GM18858 (cell line): ENCODE measurements around the gene MAP2.

ENCODE experiments used
- ATAC-seq: cut with Tn5 transposase; IDR thresholded peaks from one replicate; pipeline ENCODE4 v1.9.1; 2021; ENCODE audit not compliant: unreplicated experiment

The MAP2 gene

DNA sequence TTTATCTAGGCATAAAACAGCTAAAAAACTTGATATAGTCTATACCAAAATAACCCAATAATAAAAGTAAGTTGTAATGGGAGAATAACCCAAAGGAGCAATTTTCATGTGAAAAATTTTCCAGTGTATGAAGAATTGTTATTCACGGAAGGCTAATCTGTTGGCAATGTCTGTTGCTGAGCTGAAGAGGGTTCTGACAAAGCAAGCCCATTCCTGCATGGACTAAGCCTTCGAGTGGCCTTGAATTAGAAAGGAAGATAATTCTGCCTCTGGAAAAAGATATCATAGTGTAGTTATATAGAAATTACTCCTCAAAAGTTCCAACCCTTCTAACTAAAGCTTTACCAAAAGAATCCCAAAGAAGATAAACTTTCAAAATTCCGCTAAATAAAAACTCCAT, 101.5 kb downstream of the MAP2 start:
- no peak for ATAC-seq

DNA sequence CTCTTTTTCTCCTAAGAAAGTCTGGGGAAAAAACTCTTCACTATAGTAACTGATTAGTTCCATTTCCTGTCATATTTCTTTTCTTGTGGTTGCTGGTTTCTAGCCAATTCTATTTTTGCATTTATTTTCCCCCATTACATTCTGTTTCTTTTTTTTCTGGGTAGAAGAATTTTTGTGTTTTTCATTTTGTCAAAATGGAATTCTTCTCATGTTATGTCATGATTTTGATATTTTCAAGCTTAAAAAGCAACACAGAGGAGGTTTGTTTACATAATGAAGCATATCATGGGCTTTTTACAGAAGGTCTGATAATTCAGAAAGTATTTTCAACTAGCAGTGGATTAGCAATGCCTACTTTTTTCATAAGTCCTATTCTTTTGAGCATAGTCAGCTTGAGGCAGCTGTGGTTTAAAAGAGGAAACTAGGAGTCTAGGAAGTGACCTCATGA, 102.0 kb downstream of the MAP2 start:
- ATAC-seq, result no peak

DNA sequence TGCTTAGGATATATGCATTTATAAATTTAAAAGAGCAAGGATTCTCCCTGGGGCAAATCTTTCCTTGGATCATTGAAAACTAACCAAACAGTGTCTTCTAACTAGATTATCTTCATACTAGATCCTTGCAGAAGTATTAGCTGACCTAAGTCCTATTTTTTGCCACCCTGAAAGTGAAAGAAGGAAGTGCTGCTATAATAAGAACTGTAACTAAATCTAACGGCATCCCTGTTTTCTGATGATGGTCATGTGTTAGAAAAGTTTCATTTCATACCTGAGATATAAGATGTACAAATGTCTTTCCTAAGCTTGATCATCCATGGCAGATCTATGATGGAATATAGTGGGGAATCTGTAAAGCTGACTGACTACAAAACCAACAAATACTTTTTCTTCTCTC, 102.7 kb downstream of the MAP2 start:
- ATAC-seq, result peak; percentile 38

DNA sequence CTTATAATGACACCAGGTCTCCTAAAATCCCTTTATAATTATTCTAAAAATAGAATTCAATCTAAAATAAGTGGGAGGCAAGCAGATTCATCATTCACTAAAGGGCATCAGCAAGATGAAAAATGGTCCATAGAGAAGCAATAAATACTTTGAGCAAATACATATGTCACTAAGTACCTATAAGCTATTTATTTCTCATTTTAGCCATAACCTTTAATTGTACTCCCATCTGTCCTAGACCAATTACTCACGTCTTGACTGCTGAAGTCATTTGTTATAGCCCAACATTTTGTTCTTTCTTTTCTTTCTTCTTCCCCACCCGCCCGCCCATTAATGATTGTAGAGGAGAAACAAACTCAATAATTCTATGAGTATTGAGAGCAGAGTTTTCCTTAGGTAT, 105.7 kb downstream of the MAP2 start:
- no peak for ATAC-seq

DNA sequence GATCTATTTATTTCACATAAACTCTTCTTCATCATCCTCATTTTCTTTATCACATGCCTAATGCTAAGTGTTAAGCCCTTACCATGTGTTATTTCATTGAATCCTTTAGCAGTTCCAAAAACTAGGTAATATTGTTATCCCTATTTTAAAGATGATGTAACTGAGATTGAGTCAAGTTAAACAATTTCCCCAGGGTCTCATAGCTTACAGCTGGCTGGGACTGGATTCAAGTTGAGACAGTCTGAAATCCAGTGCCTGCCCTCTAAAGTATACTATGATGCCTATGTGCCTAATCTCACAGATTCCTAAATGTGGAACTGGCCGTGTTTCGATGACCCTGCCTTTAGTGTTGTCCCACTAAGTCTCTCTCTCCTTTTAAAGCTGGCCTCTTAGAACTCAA, 108.5 kb downstream of the MAP2 start:
- ATAC-seq, result no peak

DNA sequence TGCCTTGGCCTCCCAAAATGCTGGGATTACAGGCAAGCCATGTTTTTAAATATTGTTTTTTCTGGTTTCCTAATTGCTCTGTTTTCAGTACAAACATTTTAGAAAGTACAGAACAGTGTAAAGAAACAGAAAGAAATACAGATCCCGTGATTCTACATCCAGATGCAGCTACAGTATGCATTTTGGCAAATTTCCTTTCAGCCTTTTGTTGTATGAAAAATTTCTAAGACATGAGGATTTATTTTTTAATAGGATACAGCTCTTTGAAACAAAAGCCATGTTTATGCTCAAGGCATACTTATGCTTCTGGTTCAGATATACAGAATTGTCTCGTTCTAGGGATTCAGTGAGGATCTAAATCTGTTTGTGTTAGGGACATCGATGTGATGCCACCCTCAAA, 109.5 kb downstream of the MAP2 start:
- no peak for ATAC-seq

DNA sequence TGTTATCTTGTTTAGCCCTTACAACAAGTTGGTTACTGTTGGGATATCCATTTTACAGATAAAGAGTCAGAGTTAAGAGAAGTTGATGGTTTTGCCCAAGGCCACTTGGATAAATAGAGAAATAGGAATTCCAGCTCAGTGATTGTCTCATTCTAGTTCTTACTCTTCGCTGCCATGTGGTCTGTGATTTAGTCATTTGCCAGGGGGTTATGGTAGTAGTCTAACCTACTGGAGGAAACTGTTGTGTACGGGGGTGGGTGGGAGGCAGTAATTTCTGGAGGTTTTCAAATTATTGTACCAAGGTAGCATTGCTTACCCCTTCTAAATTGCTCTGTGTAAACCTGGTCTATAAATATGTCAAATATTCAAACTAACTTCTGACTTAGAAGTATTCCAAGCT, 110.4 kb downstream of the MAP2 start:
- peak; percentile 71 for ATAC-seq

DNA sequence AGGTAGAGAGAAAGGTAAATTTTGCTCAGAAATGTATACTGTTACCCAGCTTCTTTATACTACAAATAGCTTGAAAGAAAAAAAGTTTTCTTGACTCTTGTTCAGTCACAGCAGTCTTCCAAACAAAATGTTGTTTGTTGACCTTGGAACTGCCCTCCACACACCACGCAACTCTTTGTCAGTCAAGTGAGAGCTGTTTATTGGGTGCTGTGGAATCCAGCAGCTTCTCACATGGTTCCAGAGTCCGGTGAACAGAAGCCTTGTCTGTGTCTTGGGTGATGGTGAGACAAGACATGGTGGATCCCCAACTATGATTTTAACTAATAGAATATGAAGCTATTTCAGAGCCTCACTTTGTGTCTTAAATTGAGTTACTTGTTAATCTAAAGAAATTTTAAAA, 112.5 kb downstream of the MAP2 start:
- no peak for ATAC-seq

DNA sequence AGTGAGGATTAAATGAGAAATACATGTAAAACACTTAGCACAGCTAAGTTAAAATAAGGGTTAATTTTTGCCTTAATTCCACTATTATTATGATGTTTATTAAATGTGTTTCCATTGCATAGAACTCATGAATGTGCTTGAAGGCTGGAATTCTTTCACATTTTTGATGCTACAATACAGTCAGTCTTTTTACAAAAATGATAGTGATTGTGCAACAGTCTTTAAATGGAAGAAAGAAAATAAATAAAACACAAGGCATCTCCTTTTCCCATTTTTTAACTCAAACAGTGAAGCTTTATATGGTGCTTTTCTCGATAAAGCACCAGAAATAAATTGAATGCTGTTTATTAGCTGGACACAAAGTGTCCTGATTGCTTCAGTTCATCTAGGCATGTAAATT, 123.9 kb downstream of the MAP2 start:
- no peak for ATAC-seq

DNA sequence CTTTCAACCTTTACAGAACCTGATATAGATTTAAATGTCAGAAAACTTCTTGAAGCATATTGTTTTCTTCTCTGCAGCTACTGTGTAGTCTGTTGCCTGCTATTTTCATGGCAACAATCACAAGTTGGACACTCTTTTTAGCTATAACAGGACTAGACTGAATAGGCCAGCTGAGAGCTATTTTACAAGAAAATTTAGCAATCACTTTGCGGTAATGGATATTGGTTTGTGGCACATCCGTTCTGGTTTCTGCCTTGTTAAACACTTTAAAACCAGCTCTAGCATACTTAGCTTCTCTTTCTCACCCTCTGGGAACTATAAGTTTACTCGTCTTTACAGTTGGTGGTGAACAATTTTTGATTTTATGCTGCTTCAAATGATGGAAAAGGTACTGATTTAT, 125.7 kb downstream of the MAP2 start:
- ATAC-seq, result no peak

DNA sequence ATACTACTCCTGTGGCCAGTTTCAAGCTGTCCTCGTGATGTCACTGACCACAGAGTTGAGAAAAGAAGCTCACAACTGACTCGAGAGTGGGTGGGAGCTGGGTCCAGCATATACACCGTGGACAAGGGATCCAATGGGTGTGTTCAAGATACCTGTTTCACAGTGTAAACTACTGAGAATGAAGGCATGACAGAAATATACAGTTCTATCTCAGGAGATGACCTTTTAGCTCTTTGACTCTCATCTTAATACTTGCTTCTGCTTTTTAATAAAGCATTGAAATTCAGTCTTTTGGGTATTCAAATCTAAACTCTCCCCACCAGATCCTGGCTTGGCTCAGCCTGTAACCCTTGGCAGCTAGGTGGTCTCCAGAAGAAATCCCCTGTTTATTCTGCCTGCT, 130.1 kb downstream of the MAP2 start:
- ATAC-seq, result no peak

DNA sequence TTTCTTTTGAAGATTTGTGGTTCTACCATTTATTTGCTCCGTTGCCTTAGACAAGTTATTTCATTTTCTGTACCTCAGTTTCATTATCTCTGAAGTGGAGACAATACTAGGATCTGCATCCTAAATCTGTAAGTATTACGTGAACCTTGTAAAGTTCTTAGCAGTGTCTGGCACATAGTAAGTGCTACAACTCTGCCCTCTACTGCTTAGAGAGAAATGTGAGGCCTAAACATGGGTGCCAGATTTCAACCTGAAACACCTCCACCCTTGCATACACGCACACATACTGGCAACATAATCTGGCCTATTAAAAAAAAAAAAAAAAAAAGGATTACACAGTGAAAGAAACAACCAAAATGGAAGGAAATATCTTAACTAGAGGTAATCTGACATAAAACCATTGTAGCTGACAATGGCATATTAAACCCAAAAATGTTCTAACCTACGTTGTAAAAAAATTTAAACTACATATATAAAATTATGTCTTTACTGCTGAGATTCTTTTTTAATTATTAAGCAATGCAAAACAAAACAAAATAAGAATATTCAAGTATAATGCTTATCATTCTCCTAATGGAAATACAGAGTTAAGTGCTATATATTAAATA, 132.6 kb downstream of the MAP2 start:
- peak; percentile 49 for ATAC-seq

DNA sequence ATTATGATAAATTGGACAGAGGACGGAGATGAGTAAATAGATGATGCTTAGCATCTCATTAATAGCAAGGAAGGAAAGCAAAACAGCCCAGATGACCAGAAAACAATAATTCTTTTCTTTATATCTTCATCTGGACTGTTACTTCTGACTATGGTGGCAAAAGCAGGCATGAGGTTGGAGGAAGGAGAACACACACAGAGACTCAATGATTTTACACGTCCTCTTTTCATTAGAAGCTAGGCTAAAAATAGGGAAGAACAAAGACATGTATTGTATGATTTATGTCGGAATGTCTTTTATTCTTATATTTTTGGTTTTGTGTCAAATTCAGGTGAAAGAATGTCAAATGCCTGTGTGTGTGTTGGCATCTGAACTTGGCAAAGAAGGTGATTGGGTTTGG, 137.1 kb downstream of the MAP2 start:
- no peak for ATAC-seq

DNA sequence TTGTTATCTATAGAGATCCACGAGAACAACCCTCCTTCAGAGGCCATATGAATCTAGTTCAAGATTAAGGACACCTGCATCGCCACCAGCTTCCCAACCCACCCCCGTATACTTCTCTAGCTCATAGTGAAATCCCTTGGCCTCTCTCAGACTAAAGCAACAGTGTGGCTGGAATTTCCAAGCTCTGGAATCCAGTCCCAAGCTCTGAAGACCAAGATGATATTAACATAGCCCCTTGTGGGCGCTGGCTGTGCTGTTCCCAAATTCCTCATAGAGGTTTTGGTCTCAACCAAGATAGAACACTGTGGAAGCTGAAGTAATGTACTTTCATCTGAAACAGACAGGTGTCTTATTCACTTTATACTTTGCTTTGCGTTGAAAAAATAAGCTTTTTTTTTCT, 139.6 kb downstream of the MAP2 start:
- no peak for ATAC-seq

DNA sequence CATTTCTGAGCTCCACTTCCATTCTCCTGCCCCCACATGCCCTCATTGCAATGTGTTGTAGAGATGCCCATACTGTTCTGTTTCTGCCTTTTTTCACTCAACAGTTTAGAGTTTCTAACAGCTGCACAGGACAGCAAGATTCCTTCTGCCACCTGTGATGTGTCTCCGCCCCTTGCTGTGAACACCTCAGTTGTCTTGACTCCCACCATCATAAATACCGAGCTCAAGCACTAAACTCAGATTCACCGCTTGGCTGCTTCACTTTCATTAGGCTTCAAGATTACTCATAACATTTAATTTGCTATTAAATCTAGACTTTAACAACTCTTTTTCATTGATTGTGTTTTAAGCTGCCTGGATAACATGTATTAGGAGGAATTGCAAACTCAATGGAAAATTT, 141.0 kb downstream of the MAP2 start:
- ATAC-seq, result no peak

DNA sequence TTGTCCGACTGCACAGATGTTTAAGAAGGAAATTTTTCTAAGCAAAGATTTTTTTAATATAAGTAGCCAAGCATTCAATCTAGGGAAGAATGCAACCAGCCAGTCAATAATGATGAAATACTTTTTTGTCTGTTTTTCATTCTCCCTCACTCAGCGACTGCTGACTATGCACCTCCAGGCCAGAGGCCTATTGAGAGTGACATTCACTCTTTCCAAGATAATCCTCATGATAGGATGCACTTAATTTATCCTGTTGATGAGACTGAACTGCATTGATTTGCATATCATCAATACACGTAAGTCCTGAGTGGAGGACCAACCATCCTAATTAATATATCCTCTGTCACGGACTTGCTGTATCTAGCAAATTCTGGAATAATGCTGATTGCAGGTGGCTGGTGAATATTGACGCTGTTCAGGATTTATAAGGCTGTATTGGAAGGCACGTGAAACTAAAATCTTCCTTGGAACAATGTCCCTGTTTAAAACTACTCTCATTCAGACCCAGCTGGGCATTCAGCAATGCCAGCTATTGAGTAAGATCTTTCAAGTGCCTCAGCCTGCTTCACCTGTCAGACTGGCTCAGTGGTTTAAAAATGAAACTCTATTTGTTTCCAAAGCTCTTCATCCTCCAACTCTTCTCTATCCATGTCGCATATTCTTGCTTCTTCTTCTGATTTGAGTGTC, 142.2 kb downstream of the MAP2 start:
- no peak for ATAC-seq

DNA sequence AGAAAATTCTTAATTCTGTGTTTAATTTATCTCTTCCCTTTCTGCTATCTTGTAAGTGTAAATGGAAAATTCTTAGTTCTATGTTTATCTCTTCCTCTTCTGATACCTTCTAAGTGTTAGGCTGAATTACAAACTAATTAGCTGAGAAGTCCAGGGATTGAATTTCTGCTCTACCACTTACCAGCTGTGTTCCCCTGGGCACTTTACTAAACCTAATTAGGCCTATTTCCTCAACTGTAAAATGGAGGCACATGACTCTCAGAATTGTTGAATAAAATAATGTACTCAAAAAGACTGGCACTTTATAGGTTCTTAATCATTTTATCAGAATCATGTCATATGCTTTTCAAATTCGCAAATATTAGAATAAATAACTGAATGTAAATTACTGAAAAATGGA, 146.3 kb downstream of the MAP2 start:
- no peak for ATAC-seq

DNA sequence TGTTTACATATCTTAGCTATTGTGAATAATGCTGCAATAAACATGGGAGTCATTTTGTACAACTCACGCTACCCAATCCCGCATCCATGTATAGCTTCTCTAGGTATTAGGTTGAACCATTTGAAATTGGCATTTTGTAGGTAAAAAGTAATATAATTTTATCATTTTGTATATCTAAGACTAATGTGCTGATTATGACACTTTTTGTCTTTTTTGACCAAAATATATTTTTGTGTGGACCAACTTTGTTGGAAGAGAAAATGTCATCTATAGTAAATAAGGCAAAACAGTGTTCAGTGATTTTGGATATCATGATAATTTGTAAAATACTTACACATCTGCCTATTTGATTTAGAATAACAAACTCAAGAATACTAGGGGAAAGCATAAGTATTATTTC, 150.7 kb downstream of the MAP2 start:
- no peak for ATAC-seq

DNA sequence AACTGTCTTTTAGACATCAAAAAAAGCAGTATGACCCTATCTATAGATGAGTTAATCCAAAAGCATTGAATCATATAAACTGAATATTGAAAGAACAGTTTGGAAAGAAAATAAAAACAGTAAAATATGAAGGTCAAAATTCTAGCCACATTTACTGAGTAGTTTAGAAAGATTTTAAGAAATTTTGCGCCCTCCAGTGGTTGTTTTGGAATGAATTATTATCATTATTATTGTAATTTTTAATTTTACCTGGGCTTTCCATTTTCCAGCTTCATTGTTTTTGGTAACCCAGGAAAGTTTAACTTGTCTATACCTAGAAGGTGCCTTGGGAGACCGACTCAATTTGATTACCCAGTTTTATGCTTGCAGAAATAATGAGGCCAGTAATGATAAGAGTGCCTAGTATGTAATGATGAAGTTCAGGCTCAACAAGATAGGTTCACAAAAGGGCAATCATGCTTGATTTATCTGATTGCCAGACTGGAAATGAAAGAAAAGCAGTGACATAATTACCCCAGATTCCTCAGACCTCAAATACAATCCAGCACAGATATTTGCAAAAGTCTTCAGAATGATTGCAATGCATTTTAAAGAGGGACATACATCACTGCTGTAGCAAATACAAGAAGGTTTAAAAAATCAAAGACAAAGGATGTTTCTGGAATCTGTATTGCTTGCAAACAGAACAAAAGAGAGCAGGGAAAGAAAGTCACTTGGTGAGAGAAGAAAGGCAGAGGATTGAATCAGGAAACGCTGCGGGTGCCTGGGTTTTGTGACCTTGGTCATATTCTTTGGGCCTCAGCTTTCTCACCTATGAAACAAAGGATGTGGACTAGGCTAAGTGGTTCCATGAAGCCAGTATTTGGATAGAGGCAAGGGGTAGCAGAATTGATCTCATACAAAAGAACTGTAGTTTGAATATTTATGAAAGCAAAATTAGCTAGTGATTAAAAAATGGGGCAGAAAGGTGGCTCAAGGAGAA, 153.8 kb downstream of the MAP2 start:
- no peak for ATAC-seq

DNA sequence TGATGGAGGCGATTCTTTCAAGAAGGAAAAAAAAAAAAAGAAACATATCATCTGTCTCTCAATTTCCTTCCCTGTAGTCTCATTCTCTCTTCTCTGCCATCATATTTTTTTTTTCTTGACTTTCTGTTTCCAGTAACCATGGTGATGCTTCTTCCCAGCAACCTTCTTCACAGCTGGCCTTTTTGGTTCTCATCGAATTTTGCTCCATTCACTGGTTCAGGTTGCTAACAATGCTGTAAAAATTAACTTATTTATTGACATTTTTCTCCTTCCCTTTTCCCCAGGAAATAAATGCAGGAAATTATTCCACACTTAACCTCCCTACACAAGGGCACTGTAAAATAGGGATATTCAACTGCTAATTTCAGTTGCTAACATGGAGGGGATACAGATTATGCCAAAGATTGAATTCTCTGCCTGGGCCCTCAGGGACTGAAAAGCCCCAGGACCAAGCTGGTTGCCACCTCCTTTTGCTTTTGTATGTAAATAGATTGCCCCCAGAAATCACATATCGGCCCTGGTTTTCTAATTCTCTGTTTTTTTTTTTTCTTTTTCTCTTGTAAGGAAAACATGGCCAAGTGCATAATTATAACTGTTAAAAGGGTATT, 154.7 kb downstream of the MAP2 start:
- no peak for ATAC-seq

DNA sequence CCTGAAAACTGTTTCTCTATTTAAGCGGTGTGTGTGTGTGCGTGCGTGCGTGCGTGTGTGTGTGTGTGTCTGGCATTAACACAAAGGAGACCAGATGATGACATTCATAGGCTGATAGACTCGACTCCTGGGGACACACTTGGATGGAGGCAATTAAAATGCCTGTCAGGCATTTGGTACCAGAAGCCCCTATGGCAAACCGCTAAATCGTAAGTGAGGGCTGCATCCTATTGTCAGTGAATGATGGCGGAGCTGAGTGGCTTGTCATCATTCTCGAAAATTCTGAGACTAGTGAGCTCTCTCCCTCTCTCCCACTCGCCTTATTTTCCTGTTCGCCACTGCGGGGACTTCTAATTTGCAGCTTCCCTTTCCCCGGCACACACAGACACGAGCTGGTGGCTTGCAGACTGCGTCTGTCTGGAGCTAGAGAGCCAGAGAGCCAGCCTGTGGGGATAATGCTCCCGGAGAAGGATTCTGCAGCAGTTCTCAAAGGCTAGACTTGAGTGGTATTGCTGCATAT, 155.4 kb downstream of the MAP2 start:
- no peak for ATAC-seq
